ENCODE measurements around the gene HDAC11. TPM values are rescaled to one million over a fixed set of nuclear protein-coding genes. Genes with fewer than 3 reads are reported as not detected.

Gene HDAC11
- total RNA-seq, 3 donors from 2014 or later: 14.2 to 21.7 (median 14.4) TPM

GRCh38 chr3:13459605-13460340 lies 20.3 kb upstream of the HDAC11 start:
- TF ChIP-seq POLR2AphosphoS5 (IDR thresholded peaks at IDR 0.05) (no peak), POLR2A (IDR thresholded peaks at IDR 0.05) (no peak), CTCF (IDR thresholded peaks at IDR 0.05) (no peak)
- H3K27me3 ChIP-seq: no peaks in the 10 kb centered on the region
- no peak for DNase-seq (ENCODE audit: low spot score in 2 of 2)
- H3K36me3 ChIP-seq: no peaks in the 10 kb centered on the region
- intact Hi-C loops (cut with DNase I; ENCODE audit: low total_unique reads): no loop called here
- no peaks in the 10 kb centered on the region for H3K4me1 ChIP-seq
- H3K4me3 ChIP-seq: no peak overlapping the region
- H3K9me3 ChIP-seq: no peaks in the 10 kb centered on the region
- H3K27ac ChIP-seq: no peak overlapping the region

- intact Hi-C loops (cut with DNase I; ENCODE audit: low total_unique reads): no loop called here
- H3K27ac ChIP-seq: no peak overlapping the region
- TF ChIP-seq CTCF (IDR thresholded peaks at IDR 0.05): no peak
- TF ChIP-seq POLR2AphosphoS5 (IDR thresholded peaks at IDR 0.05): no peak
- TF ChIP-seq POLR2A (IDR thresholded peaks at IDR 0.05): no peak
- H3K4me1 ChIP-seq: no peaks in the 10 kb centered on the region
- DNase-seq (ENCODE audit: low spot score in 2 of 2): no peak
- H3K36me3 ChIP-seq: no peaks in the 10 kb centered on the region
- no peaks in the 10 kb centered on the region for H3K9me3 ChIP-seq
- H3K4me3 ChIP-seq: no peak overlapping the region
- H3K27me3 ChIP-seq: no peaks in the 10 kb centered on the region
Observed at GRCh38 chr3:13460341-13460736, 19.8 kb upstream of the HDAC11 start.

GRCh38 chr3:13461169-13462124 lies 18.7 kb upstream of the HDAC11 start:
- no peak for TF ChIP-seq POLR2AphosphoS5 (IDR thresholded peaks at IDR 0.05)
- peak in 1 of 3 donors; percentile 22 for TF ChIP-seq CTCF (IDR thresholded peaks at IDR 0.05)
- TF ChIP-seq POLR2A (IDR thresholded peaks at IDR 0.05): no peak
- intact Hi-C loops (cut with DNase I; ENCODE audit: low total_unique reads): no loop called here
- DNase-seq (ENCODE audit: low spot score in 2 of 2): no peak
- Histone ChIP-seq H3K36me3 (no peaks in the 10 kb centered on the region), H3K27ac (no peak overlapping the region), H3K9me3 (no peaks in the 10 kb centered on the region), H3K4me1 (no peaks in the 10 kb centered on the region), H3K4me3 (no peak overlapping the region), H3K27me3 (no peaks in the 10 kb centered on the region)

GRCh38 chr3:13462125-13462629 lies 17.9 kb upstream of the HDAC11 start:
- intact Hi-C loops (cut with DNase I; ENCODE audit: low total_unique reads): no loop called here
- Histone ChIP-seq H3K27ac (no peak overlapping the region), H3K36me3 (no peaks in the 10 kb centered on the region), H3K27me3 (no peaks in the 10 kb centered on the region), H3K9me3 (no peaks in the 10 kb centered on the region), H3K4me1 (no peaks in the 10 kb centered on the region), H3K4me3 (no peak overlapping the region)
- DNase-seq (ENCODE audit: low spot score in 2 of 2): no peak
- TF ChIP-seq POLR2A (IDR thresholded peaks at IDR 0.05) (no peak), CTCF (IDR thresholded peaks at IDR 0.05) (no peak), POLR2AphosphoS5 (IDR thresholded peaks at IDR 0.05) (no peak)
